AG04450 (cell line): ENCODE measurements around the gene CDC42BPA. TPM values are rescaled to one million over a fixed set of nuclear protein-coding genes. Genes with fewer than 3 reads are reported as not detected.

Experiments
- CTCF ChIA-PET: fragments of 300-600, 350-600 bp; formaldehyde crosslinking; extraction: SDS; loops from one replicate; lab custom pipeline; 2022; ENCODE audit warnings: antibody characterized with exemption, inconsistent platforms; lab: Charles Lee
- POLR2A ChIA-PET: fragments of 350-600 bp; formaldehyde crosslinking; extraction: SDS; loops from one replicate; lab custom pipeline; 2021; ENCODE audit warnings: antibody characterized with exemption, inconsistent platforms; lab: Yijun Ruan, JAX
- DNase-seq: peaks from one replicate; pipeline ENCODE4 v3.0.0-alpha.2; 2011; ENCODE audit warnings: low read depth, low spot score
- H3K27ac ChIP-seq: one replicate; pipeline ENCODE4 v1.5.1; 2012; ENCODE audit warnings: low read depth, low read length, control low read depth
- H3K27me3 ChIP-seq: one replicate; pipeline ENCODE4 v1.6.0; 2012; ENCODE audit warnings: low read length; ENCODE audit not compliant: control insufficient read depth, insufficient read depth
- H3K4me3 ChIP-seq: 2 replicates; pipeline ENCODE4 v1.5.1; 2011; ENCODE audit warnings: mild to moderate bottlenecking, low read depth, low read length, control low read depth
- H3K9me3 ChIP-seq: 2 replicates; pipeline ENCODE4 v1.5.1; 2012; ENCODE audit warnings: low read length; ENCODE audit not compliant: control insufficient read depth, insufficient read depth
- CTCF ChIP-seq: IDR thresholded peaks from 2 replicates; pipeline ENCODE4 v1.5.1; 2011; ENCODE audit warnings: low read depth, low read length, control low read depth, inconsistent platforms
- polyA plus RNA-seq: library from polyadenylated mRNA; depleted of rRNA; stranded (reverse); fragments of >200 nt; gene quantifications from 2 replicates; pipeline ENCODE4 v1.2.3, GENCODE V29; 2011

CDC42BPA gene
- polyA plus RNA-seq, 1 experiment, result 30.7 TPM

GRCh38 chr1:227225715-227226346 lies 92.5 kb downstream of the CDC42BPA start:
- no peak for TF ChIP-seq CTCF
- POLR2A ChIA-PET, result no interaction called here
- CTCF ChIA-PET, result interaction anchor here (0.7 kb wide), 1 partner anchor 9 kb away, joined by 3 read pairs; no protein-coding TSS in a partner anchor
- H3K27ac ChIP-seq, result no peak overlapping the region
- no peaks in the 10 kb centered on the region for H3K27me3 ChIP-seq
- no peaks in the 10 kb centered on the region for H3K9me3 ChIP-seq
- H3K4me3 ChIP-seq, result no peak overlapping the region
- DNase-seq, result peak; percentile 15

- no peak for TF ChIP-seq CTCF
- H3K27ac ChIP-seq, result no peak overlapping the region
- H3K27me3 ChIP-seq, result no peaks in the 10 kb centered on the region
- ChIA-PET POLR2A (no interaction called here), CTCF (no interaction called here)
- H3K4me3 ChIP-seq, result no peak overlapping the region
- no peaks in the 10 kb centered on the region for H3K9me3 ChIP-seq
- DNase-seq, result no peak
Measured at GRCh38 chr1:227223171-227223806, 95.0 kb downstream of the CDC42BPA start.

- no peak for DNase-seq
- ChIA-PET CTCF (interaction anchor here (0.7 to 1.5 kb wide), 2 partner anchors 14 to 36 kb away, joined by 3 to 4 read pairs; no protein-coding TSS in a partner anchor), POLR2A (no interaction called here)
- no peaks in the 10 kb centered on the region for H3K27me3 ChIP-seq
- H3K4me3 ChIP-seq, result no peak overlapping the region
- H3K27ac ChIP-seq, result no peak overlapping the region
- no peak for TF ChIP-seq CTCF
- H3K9me3 ChIP-seq, result no peaks in the 10 kb centered on the region
Measured at GRCh38 chr1:227219715-227220292, 98.5 kb downstream of the CDC42BPA start.

GRCh38 chr1:227218870-227219573 lies 99.3 kb downstream of the CDC42BPA start:
- Histone ChIP-seq H3K4me3 (no peak overlapping the region), H3K27ac (no peak overlapping the region), H3K9me3 (no peaks in the 10 kb centered on the region), H3K27me3 (no peaks in the 10 kb centered on the region)
- POLR2A ChIA-PET, result no interaction called here
- CTCF ChIA-PET, result interaction anchor here (0.6 to 2.5 kb wide), 4 partner anchors 15 to 167 kb away, joined by 3 to 7 read pairs (median 4); no protein-coding TSS in a partner anchor
- no peak for DNase-seq
- TF ChIP-seq CTCF, result no peak
